Peyer's patch (tissue), 4 donors: ENCODE data around the gene GAS7. TPM values are rescaled to one million over a fixed set of nuclear protein-coding genes. Genes with fewer than 3 reads are reported as not detected.

ENCODE experiments used
- DNase-seq, 3 donors: peaks; one replicate each; pipeline ENCODE4 v3.0.0-alpha.2; 2017 to 2019
- H3K27ac ChIP-seq, 4 donors: fragments of 200-600 bp; sonication (generic); one replicate each; pipeline ENCODE4 v1.5.1; 2016 to 2019
- H3K27me3 ChIP-seq, 2 donors: fragments of 200-600 bp; sonication (generic); one replicate each; pipeline ENCODE4 v1.5.1; 2019
- H3K36me3 ChIP-seq, 3 donors: fragments of 200-600 bp; sonication (generic); one replicate each; pipeline ENCODE4 v1.5.1; 2016 to 2019
- H3K4me1 ChIP-seq, 4 donors: fragments of 200-600 bp; sonication (generic); one replicate each; pipeline ENCODE4 v1.5.1; 2016 to 2019
- H3K4me3 ChIP-seq, 4 donors: fragments of 200-600 bp; sonication (generic); 1 replicate in 3 of 4; 2 replicates in 1 of 4; pipeline ENCODE4 v1.5.1; 2016 to 2019; ENCODE audit warnings: mild to moderate bottlenecking in 1 of 4
- H3K9me3 ChIP-seq, 4 donors: fragments of 200-600 bp; sonication (generic); one replicate each; pipeline ENCODE4 v1.5.1; 2016 to 2019; ENCODE audit warnings: mild to moderate bottlenecking in 1 of 4
- POLR2A ChIP-seq, 2 donors: fragments of 450-650 bp; IDR thresholded peaks; one replicate each; pipeline ENCODE4 v1.5.1; 2017; ENCODE audit warnings: antibody characterized with exemption in 2 of 2, mild to moderate bottlenecking in 2 of 2, moderate library complexity in 2 of 2
- total RNA-seq, 4 donors: library from RNA; depleted of rRNA; stranded (reverse); fragments of >200 nt; gene quantifications; one replicate each; pipeline ENCODE4 v1.1.0, GENCODE V29; 2016
- TF ChIP-seq, protein P1 (sequence below), 6 experiments: fragments of 450-650 bp in 4 of 6; fragments of 200-600 bp in 2 of 6; sonication (generic) in 1 of 6; IDR thresholded peaks; one replicate each; pipeline ENCODE4 v1.5.1; 2017 to 2019; ENCODE audit warnings: antibody characterized with exemption in 6 of 6, mild to moderate bottlenecking in 3 of 6, moderate library complexity in 1 of 6

GAS7 gene
- total RNA-seq, 4 donors from 2014 or later = 6.8 to 104 (median 27.6) TPM

DNA sequence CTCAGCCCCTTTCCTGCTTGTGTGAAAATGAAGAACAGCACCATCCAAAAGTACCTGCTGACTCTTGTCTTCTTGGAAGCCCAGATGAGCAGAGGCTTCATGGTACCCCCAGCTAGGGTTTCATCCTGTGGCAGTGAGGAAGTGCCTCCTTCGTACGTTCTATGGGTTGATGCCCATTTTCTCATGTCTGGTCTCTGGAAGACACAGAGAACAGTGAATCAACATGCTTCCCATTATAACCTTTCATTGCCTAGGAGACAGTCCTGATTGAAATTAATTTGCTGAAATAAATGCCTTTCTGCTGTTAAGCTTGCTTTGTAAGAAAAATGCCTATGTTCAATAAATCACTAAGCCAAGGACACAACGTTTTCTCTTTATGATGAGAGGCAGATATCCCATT lies 329.9 kb downstream of the GAS7 start:
- Histone ChIP-seq H3K4me1 (no peaks in the 10 kb centered on the region), H3K27ac (no peak overlapping the region), H3K9me3 (no peaks in the 10 kb centered on the region), H3K27me3 (no peaks in the 10 kb centered on the region), H3K36me3 (no peaks in the 10 kb centered on the region), H3K4me3 (no peak overlapping the region)
- TF ChIP-seq POLR2A (IDR thresholded peaks at IDR 0.05) = no peak
- TF ChIP-seq, protein P1, sequence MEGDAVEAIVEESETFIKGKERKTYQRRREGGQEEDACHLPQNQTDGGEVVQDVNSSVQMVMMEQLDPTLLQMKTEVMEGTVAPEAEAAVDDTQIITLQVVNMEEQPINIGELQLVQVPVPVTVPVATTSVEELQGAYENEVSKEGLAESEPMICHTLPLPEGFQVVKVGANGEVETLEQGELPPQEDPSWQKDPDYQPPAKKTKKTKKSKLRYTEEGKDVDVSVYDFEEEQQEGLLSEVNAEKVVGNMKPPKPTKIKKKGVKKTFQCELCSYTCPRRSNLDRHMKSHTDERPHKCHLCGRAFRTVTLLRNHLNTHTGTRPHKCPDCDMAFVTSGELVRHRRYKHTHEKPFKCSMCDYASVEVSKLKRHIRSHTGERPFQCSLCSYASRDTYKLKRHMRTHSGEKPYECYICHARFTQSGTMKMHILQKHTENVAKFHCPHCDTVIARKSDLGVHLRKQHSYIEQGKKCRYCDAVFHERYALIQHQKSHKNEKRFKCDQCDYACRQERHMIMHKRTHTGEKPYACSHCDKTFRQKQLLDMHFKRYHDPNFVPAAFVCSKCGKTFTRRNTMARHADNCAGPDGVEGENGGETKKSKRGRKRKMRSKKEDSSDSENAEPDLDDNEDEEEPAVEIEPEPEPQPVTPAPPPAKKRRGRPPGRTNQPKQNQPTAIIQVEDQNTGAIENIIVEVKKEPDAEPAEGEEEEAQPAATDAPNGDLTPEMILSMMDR (IDR thresholded peaks at IDR 0.05) = no peak
- DNase-seq = no peak

DNA sequence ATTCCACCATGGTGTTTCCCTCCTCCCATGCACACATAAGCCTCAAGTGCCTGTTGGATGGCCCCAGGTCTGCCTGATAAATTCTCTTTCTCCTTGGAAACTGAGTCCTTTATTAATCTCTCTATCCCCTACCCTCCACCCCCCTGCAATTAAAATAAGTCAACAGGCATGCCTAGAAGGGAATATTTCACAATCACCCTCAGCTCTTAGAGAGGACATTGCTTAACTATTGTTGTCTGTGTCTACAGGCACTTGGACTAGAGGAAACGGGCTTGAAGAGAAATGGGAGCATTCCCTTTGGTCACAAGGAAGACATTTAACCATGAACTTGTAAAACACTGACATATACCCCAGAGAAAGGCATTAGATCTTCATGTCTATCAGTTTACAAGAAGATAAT lies 332.8 kb downstream of the GAS7 start:
- Histone ChIP-seq H3K27me3 (no peaks in the 10 kb centered on the region), H3K27ac (no peak overlapping the region), H3K4me3 (no peak overlapping the region), H3K4me1 (no peaks in the 10 kb centered on the region), H3K36me3 (no peaks in the 10 kb centered on the region), H3K9me3 (no peaks in the 10 kb centered on the region)
- no peak for DNase-seq
- TF ChIP-seq, protein P1 (IDR thresholded peaks at IDR 0.05) = no peak
- TF ChIP-seq POLR2A (IDR thresholded peaks at IDR 0.05) = no peak

DNA sequence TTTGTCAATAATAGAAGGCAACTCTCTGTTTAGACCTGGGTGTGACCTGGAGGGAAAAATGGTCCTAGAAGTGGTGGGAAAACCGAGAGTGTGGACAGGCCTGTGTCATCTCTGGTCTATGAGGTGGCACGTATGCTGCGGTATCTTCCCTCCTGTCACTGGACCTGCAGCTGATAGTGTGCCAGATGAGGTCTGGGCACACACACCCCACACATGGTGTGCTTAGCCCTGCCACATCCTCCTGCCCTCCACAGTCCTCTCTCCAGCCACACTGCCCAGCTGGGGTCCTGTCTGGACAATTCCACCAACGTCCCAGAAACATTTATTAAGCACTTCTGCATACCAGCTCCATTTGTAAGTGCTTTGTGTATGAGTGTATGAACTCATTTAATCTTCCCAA lies 335.5 kb downstream of the GAS7 start:
- Histone ChIP-seq H3K4me3 (no peak overlapping the region), H3K27me3 (no peaks in the 10 kb centered on the region), H3K36me3 (no peaks in the 10 kb centered on the region), H3K9me3 (no peaks in the 10 kb centered on the region), H3K4me1 (no peaks in the 10 kb centered on the region), H3K27ac (no peak overlapping the region)
- DNase-seq = no peak
- TF ChIP-seq, protein P1 (IDR thresholded peaks at IDR 0.05) = no peak
- TF ChIP-seq POLR2A (IDR thresholded peaks at IDR 0.05) = no peak

DNA sequence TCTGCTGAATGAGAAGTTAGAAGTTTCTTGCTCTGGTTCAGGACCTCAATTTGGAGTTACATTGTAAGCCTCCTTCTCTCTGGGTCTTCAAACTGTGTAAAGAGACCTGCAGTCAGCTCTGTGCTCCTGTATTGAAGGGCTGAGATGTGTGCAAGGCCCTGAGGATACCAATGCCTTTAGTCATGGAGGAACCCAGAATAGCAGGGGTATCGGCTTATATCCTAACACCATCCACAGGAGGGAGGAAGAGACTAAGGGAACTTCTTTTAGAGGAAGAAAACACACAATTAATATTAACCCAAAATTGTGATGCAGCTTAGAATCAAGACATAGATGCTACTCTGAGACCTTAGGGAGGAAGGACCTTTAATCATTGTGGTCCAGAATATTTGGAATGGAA lies 336.2 kb downstream of the GAS7 start:
- H3K4me3 ChIP-seq = no peak overlapping the region
- H3K9me3 ChIP-seq = no peaks in the 10 kb centered on the region
- TF ChIP-seq POLR2A (IDR thresholded peaks at IDR 0.05) = no peak
- TF ChIP-seq, protein P1 (IDR thresholded peaks at IDR 0.05) = no peak
- H3K36me3 ChIP-seq = no peaks in the 10 kb centered on the region
- no peak overlapping the region for H3K27ac ChIP-seq
- no peaks in the 10 kb centered on the region for H3K4me1 ChIP-seq
- no peak for DNase-seq
- no peaks in the 10 kb centered on the region for H3K27me3 ChIP-seq

DNA sequence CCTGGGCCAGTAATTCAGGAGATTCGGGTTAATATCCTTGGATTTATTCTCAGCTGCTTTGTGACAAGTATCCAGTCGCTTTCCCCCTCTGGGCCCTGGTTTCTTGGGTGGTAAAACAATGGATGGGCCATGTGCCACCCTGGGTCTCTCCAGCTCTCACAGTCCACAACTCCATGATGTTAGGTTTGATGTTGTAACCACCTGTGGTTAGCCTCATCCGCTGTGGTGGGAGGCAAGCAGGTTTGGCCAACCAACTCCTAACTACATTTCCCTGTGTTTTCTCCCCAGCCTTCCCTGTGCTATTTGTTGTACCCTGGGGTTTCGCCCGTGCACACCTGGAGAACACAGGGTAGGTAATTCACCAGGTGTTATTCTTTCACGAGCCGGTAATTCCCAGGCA lies 337.6 kb downstream of the GAS7 start:
- no peak for DNase-seq
- Histone ChIP-seq H3K4me1 (no peaks in the 10 kb centered on the region), H3K4me3 (no peak overlapping the region), H3K27ac (no peak overlapping the region), H3K36me3 (no peaks in the 10 kb centered on the region), H3K9me3 (no peaks in the 10 kb centered on the region), H3K27me3 (no peaks in the 10 kb centered on the region)
- TF ChIP-seq, protein P1 (IDR thresholded peaks at IDR 0.05) = no peak
- no peak for TF ChIP-seq POLR2A (IDR thresholded peaks at IDR 0.05)

Other genes starting within 250 kb of the GAS7 start
- gene MYH13, start 174.4 kb upstream of the GAS7 start, total RNA-seq = 10 to 100 TPM in 1 of 4 donors, under 1 TPM in 1, not detected in 2; 0.19 to 11.6 TPM
- gene MYH8, start 223.3 kb upstream of the GAS7 start, total RNA-seq = not detected